ENCODE results near the gene TEX261. TPM values are rescaled to one million over a fixed set of nuclear protein-coding genes. Genes with fewer than 3 reads are reported as not detected.

The TEX261 gene
- total and polyA plus RNA-seq, 7 donors, result 31.9 to 70.7 (median 53.8) TPM

DNA sequence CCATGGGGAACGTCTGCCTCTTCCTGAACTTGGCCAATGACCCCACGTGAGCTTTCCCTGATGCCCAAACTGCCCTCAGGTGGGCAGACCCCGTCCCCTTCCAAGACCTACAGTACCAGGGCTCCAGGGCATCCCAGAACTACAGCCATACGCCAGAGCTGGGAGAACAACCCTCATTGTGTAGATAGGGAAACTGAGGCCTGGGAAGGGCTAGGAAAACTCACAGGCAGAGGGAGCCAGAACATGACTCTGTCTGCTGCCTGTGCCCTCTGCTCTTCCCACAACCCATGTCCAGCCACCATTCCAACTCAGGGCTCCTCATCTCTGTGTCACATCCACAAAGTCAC is 33.1 kb downstream of the TEX261 start:
- WGBS, 3 donors, result 78 to 91% (median 81%) methylated on average over 4 of the region's 4 CpGs
- Histone ChIP-seq H3K27ac (no peak overlapping the region), H3K9me3 (no peaks in the 10 kb centered on the region), H3K36me3 (ENCODE audit: insufficient read depth in 1 of 2, low read depth in 1 of 2) (no peaks in the 10 kb centered on the region), H3K4me1 (no peaks in the 10 kb centered on the region), H3K27me3 (ENCODE audit: insufficient read depth in 3 of 3, low read length in 2 of 3) (peaks cover 0 to 32% (median 5%) of the 10 kb centered on the region in 3 donors), H3K4me3 (no peak overlapping the region)
- DNase-seq (no peak), ATAC-seq (no peak)
- intact Hi-C loops (cut with DNase I), result no loop called here
- no peak for TF ChIP-seq CTCF (IDR thresholded peaks at IDR 0.05)

DNA sequence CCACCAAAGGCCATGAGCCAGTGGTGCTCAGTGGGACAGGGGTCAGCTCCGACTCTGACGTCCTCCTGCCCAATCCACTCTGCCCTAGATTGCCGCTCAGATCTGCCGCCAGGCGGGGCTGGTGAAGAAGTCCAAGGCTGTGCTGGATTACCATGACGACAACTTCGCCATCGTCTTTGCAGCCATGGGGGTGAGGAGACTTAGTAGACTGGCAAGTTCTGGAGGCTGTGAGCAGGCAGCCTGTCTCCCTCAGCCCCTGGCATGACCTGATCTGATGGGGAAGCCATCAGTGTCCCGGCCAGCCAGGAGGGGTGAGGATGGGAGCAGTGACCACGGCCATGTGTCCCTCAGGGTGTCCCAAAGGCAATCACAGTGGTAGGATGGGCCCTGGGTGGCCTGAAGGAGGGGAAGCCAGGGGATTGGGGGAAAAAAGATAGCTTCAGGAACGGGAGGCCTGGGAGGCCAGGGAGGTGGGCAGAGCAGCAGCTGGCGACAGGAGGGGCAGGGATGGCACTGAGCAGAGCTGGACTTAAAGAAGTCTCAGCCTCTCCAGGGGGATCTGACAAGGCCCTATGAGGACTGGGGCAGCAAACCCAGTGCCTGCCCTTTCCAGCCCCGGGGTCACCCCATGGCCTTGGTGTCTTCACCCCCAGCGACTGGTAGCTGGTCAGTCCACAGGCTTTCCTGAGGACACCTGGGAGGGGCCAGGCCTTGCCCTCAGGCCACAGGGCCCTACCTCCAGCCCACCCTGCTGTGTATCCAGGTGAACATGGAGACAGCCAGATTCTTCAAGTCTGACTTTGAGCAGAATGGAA is 33.6 kb downstream of the TEX261 start:
- TF ChIP-seq CTCF (IDR thresholded peaks at IDR 0.05), result no peak
- no peak overlapping the region for H3K27ac ChIP-seq
- intact Hi-C loops (cut with DNase I), result no loop called here
- no peaks in the 10 kb centered on the region for H3K4me1 ChIP-seq
- H3K4me3 ChIP-seq, result no peak overlapping the region
- DNase-seq, result no peak
- no peak for ATAC-seq
- 60 to 71% (median 66%) methylated on average over 14 of the region's 14 CpGs for WGBS, 3 donors
- peaks cover 0 to 32% (median 5%) of the 10 kb centered on the region in 3 donors for H3K27me3 ChIP-seq (ENCODE audit: insufficient read depth in 3 of 3, low read length in 2 of 3)
- H3K36me3 ChIP-seq (ENCODE audit: insufficient read depth in 1 of 2, low read depth in 1 of 2), result no peaks in the 10 kb centered on the region
- no peaks in the 10 kb centered on the region for H3K9me3 ChIP-seq

GRCh38 chr2:70959851-70960832 is 34.5 kb downstream of the TEX261 start:
- intact Hi-C loops (cut with DNase I), result no loop called here
- ATAC-seq, result no peak

DNA sequence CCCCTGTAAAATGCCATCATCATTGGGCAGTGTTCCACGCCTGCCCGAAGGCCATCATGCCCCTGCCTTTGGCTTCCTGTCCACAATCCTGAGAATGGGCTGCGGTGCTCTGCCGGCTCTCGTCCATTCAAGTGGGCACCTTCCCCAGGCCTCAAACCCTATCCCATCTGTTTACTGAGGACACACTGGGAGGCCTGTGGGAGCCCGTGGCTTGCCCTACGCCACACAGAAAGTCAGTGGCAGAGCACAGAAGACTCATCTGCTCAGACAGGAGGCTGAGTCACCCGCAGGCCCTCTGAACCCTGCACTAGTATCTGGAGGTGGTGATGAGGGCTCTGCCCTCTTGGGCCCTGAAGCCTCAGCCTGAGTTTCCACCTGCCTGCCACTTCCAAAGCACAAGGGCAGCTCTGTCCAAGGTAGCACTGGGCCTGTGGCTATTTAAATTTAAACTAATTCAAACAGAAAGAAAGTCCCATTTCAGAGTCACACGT is 35.4 kb downstream of the TEX261 start:
- Histone ChIP-seq H3K27ac (no peak overlapping the region), H3K36me3 (ENCODE audit: insufficient read depth in 1 of 2, low read depth in 1 of 2) (no peaks in the 10 kb centered on the region), H3K4me3 (no peak overlapping the region), H3K4me1 (no peaks in the 10 kb centered on the region), H3K27me3 (ENCODE audit: insufficient read depth in 3 of 3, low read length in 2 of 3) (peaks cover 0 to 22% (median 0%) of the 10 kb centered on the region in 3 donors), H3K9me3 (no peaks in the 10 kb centered on the region)
- ATAC-seq, result no peak
- intact Hi-C loops (cut with DNase I), result no loop called here
- TF ChIP-seq CTCF (IDR thresholded peaks at IDR 0.05), result no peak
- no peak for DNase-seq
- WGBS, 3 donors, result 92 to 95% (median 94%) methylated on average over 9 of the region's 9 CpGs

More at GRCh38 chr2:70959851-70960832, 34.5 kb downstream of the TEX261 start:
- no peaks in the 10 kb centered on the region for H3K36me3 ChIP-seq (ENCODE audit: insufficient read depth in 1 of 2, low read depth in 1 of 2)
- H3K27me3 ChIP-seq (ENCODE audit: insufficient read depth in 3 of 3, low read length in 2 of 3), result peaks cover 0 to 26% (median 5%) of the 10 kb centered on the region in 3 donors
- WGBS, 3 donors, result 79 to 83% (median 80%) methylated on average over 17 of the region's 17 CpGs
- no peak for DNase-seq
- H3K9me3 ChIP-seq, result no peaks in the 10 kb centered on the region
- TF ChIP-seq CTCF (IDR thresholded peaks at IDR 0.05), result no peak
- no peak overlapping the region for H3K4me3 ChIP-seq
- H3K4me1 ChIP-seq, result no peaks in the 10 kb centered on the region
- no peak overlapping the region for H3K27ac ChIP-seq

Measured in psoas muscle (tissue), 8 donors.